A673 (cell line): ENCODE results near the gene HK2.

Source experiments
- CTCF ChIP-seq: fragments of 300-800, 200-600 bp; sonication (generic); conservative IDR thresholded peaks from 2 replicates; pipeline ENCODE4 v1.5.1; 2017; ENCODE audit warnings: low read depth, mild to moderate bottlenecking, antibody characterized with exemption, low read length, moderate library complexity, mixed read lengths
- EZH2 ChIP-seq: fragments of 200-600 bp; sonication (generic); IDR thresholded peaks from 2 replicates; pipeline ENCODE4 v1.6.1; 2017; ENCODE audit warnings: borderline replicate concordance, low read depth, mild to moderate bottlenecking, mixed read lengths, antibody characterized with exemption, low read length; ENCODE audit not compliant: poor library complexity, severe bottlenecking

GRCh38 chr2:74806920-74807319, 27.0 kb upstream of the HK2 start:
- TF ChIP-seq CTCF: no peak
- TF ChIP-seq EZH2: no peak
